ENCODE data around the gene BOK.
"Not testable (repeated sequence)": the region's sequence is repeated elsewhere in the genome, so short reads cannot be mapped to it uniquely, and the experiment has no call there.

- TF ChIP-seq CBFA2T2 (conservative IDR thresholded peaks at IDR 0.05); MNT (conservative IDR thresholded peaks at IDR 0.05); BMI1 (IDR thresholded peaks at IDR 0.05; ENCODE audit: low read length); MAFG (tag; conservative IDR thresholded peaks at IDR 0.05); NFE2 (IDR thresholded peaks at IDR 0.05; ENCODE audit: low read depth); NFYB (IDR thresholded peaks at IDR 0.05; ENCODE audit: extremely low read depth, insufficient read length); SRF (CRISPR knock-in tag; IDR thresholded peaks at IDR 0.05); ZNF79 (CRISPR knock-in tag; IDR thresholded peaks at IDR 0.05; ENCODE audit: low read depth); POLR2A (conservative IDR thresholded peaks at IDR 0.05); ZKSCAN1 (IDR thresholded peaks at IDR 0.05; ENCODE audit: low read depth, low read length): not testable (repeated sequence)
- TF ChIP-seq, protein P1, sequence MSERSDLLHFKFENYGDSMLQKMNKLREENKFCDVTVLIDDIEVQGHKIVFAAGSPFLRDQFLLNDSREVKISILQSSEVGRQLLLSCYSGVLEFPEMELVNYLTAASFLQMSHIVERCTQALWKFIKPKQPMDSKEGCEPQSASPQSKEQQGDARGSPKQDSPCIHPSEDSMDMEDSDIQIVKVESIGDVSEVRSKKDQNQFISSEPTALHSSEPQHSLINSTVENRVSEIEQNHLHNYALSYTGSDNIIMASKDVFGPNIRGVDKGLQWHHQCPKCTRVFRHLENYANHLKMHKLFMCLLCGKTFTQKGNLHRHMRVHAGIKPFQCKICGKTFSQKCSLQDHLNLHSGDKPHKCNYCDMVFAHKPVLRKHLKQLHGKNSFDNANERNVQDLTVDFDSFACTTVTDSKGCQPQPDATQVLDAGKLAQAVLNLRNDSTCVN (CRISPR knock-in tag; IDR thresholded peaks at IDR 0.05): not testable (repeated sequence)
Measured at GRCh38 chr2:241566021-241566420, 7.5 kb downstream of the BOK start.

Measured in K562 (cell line).